CD4-positive, alpha-beta T cell treated with Interleukin-21 for 1 hour (primary cell): Measurements from ENCODE around the gene TMTC3.

Experiments used
- DNase-seq: peaks from one replicate; pipeline ENCODE4 v3.0.0-alpha.2; 2020

TMTC3 gene

GRCh38 chr12:88228720-88229119 is 86.6 kb downstream of the TMTC3 start:
- no peak for DNase-seq

DNA sequence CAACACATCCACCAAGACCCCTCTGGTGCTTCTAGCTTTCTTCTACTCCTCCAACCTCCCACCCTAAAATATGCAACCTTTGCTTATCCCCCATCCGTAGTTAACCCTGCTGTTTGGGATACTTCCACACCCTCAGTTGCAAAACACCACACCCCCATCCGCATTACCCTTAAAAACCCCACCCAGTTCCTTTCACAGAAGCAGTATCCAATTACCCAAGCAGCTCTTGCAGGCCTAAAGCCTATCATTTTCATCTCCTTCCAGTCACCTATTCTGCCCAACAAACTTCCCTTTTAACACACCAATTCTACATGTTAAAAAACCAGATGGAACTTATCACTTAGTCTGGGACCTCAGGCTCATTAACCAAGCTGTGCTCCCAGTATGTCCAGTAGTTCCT is 88.2 kb downstream of the TMTC3 start:
- no peak for DNase-seq

DNA sequence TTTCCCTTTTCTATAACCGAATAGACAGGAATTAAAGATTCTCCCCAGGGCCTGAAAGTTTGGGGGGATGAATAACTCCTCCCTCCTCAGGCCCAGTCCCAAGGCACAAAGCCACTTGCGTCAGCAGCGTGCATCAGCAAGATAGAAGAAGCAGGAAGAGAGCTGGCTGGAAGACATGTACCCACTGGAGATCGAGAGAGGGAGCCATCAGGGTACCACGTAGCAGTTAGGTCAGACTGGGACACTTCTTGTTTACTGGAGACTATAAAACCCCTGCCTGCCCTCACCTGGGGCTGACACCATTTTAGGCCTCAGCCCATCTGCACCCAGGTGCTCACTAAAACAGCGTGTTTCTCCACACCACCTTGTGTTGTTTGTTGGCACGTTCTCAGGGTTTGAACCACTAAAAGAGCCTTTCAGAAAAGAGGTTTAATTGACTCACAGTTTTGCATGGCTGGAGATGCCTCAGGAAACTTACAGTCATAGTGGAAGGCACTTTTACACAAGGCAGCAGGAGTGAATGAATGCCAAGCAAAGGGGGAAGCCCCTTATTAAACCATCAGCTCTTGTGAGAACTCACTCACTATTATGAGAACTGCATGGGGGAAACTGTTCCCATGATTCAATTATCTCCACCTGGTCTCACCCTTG is 93.2 kb downstream of the TMTC3 start:
- no peak for DNase-seq

GRCh38 chr12:88237954-88238353 is 95.8 kb downstream of the TMTC3 start:
- no peak for DNase-seq

- no peak for DNase-seq
Measured at GRCh38 chr12:88238406-88238805, 96.3 kb downstream of the TMTC3 start.

DNA sequence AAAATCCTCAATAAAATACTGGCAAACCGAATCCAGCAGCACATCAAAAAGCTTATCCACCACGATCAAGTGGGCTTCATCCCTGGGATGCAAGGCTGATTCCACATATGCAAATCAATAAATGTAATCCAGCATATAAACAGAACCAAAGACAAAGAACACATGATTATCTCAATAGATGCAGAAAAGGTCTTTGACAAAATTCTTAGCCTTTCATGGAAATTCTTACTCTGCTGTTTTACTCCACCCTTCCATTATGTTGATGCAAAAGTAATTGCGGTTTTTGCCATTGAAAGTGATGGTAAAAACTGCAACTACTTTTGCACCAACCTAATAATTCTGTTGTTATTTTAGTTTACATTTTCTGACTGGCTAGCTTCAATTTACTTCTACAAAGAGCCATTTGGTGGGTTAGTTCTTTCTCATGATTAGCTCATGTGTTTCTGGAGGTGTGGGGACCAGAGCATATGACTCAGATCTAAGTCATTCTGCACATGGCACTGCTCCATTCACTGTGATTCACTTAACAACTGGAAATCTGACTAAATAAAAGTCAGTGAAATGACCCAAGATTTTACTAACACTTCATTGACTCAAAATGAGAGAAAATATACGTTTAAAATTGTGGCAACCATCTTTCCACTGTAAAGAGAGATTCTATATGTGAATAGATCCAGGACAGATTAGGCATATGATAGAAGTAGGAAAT is 99.9 kb downstream of the TMTC3 start:
- no peak for DNase-seq

DNA sequence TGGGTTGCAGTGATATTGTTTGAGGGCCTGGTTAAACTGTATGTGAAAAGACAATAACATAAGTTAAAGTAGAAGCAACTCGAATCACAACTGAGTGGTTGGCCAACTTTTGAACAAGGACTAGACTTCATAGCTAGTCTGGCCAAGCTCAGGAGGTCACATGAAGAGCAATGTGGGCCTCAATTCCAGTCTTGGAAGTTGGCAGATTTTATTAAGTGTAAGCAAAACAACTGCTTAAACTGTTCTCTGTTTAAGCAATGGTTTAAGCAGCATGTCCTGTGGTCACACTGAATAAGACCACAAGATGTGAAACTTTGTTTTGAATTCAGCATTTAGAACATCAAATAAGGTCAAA is 100.4 kb downstream of the TMTC3 start:
- no peak for DNase-seq

DNA sequence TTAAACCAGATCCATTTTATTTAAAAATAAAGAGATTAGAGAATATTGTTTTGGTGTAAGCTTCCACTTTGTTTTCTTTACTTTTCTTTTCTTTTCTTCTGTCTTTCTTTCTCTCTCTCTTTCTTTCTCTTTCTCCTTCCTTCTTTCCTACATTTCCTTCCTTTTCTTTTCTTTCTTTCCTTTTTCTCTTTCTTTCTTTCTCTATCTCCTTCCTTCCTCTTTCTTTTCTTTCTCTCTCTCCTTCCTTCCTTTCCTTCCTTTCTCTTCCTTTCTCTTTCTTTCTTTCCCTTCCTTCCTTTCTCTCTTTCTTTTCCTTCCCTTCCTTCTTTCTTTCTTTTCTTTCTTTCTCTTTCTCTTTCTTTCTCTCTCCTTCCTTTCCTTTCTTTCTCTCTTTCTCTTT is 100.8 kb downstream of the TMTC3 start:
- no peak for DNase-seq

DNA sequence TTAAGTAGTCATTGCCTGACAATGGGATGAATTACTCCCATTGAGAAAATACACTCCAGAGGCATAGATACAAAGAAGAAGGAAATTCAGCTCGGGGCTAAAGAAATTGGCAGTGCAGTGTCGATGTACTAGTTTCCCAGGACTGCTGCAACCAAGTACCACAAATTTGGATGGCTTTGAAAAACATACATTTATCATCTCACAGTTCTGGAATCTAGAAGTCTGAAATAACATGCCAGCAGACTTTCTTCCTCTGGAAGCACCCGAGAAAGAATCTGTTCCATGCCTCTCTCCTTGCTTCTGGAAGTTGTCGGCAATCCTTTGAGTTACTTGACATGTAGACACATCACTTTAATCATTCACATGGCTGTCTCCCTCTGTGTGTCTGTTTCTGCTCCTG is 101.9 kb downstream of the TMTC3 start:
- DNase-seq, result no peak

GRCh38 chr12:88245905-88246304 is 103.8 kb downstream of the TMTC3 start:
- no peak for DNase-seq

GRCh38 chr12:88247241-88247643 is 105.1 kb downstream of the TMTC3 start:
- no peak for DNase-seq

DNA sequence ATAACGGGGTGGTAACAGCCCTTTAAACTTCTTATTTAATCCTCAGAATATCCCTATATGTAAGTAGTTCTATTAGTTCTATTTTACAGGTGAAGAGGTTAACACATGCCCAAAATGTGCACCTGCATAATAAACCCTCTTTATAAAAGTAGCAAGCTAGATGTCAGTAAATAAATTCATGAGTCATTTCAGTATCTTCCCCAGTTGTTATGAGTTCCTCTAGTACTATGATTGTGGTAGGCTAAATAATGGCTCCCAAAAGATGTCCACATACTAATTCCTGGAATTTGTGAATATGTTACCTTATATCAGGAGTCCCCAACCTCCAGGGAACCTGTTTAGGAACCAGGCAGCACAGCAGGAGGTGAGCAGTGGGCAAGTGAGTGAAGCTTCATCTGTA is 106.5 kb downstream of the TMTC3 start:
- DNase-seq, result no peak
